DMS 273 treated with DMSO at 0.1 percent for 48 hours (cell line): ENCODE data around the gene ENHO.
A peak's percentile ranks its signal among the peaks of the same experiment; 100 is the strongest.

Experiments used
- DNase-seq: peaks from one replicate; lab custom pipeline; 2025; lab: John Stamatoyannopoulos, UW

ENHO gene

DNA sequence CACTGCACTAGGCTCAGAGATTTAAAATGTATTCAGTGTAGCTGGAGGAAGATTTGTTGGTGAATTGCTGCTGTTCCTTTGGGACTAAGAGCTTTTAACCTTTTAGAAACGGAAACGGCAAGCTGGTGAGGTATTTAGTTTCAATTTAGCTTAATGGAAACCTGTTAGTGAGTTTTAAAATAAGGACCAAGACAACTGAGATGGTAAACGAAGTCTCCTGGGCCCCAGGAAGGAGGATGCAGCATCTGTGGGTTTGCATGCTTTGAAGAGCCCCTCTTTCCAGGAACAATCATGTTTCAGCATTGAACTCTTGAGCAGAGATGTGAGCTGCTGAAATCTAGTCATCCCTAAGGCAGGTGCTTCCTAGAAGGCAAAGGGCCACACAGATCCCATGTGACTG lies 47.7 kb downstream of the ENHO start:
- DNase-seq = peak; percentile 52
